BJ (cell line): ENCODE measurements around the gene DLG4. TPM values are rescaled to one million over a fixed set of nuclear protein-coding genes. Genes with fewer than 3 reads are reported as not detected.

Experiments
- CTCF ChIA-PET: fragments of 350-600 bp; formaldehyde crosslinking; extraction: SDS; loops from one replicate; lab custom pipeline; 2021; ENCODE audit warnings: antibody characterized with exemption, inconsistent platforms; lab: Yijun Ruan, JAX
- POLR2A ChIA-PET: fragments of 300-600 bp; sonication (Branson Sonifier 250); formaldehyde crosslinking; extraction: SDS; loops from one replicate; lab custom pipeline; 2021; ENCODE audit warnings: antibody characterized with exemption; lab: Charles Lee
- DNase-seq: peaks from one replicate; pipeline ENCODE4 v3.0.0-alpha.2; 2011; ENCODE audit warnings: low read depth
- H3K27me3 ChIP-seq: 2 replicates; pipeline ENCODE4 v1.6.0; 2011; ENCODE audit warnings: low read length; ENCODE audit not compliant: control insufficient read depth, insufficient read depth
- H3K36me3 ChIP-seq: 2 replicates; pipeline ENCODE4 v1.5.1; 2011; ENCODE audit warnings: low read length; ENCODE audit not compliant: control insufficient read depth, insufficient read depth
- H3K4me3 ChIP-seq: 2 replicates; pipeline ENCODE4 v1.5.1; 2011; ENCODE audit warnings: low read depth, mild to moderate bottlenecking, control low read depth, low read length
- CTCF ChIP-seq: IDR thresholded peaks from 2 replicates; pipeline ENCODE4 v1.5.1; 2011; ENCODE audit warnings: low read depth, mild to moderate bottlenecking, control low read depth, inconsistent platforms, low read length, moderate library complexity; ENCODE audit not compliant: insufficient read depth
- polyA minus RNA-seq: library from RNA; depleted of rRNA, polyadenylated mRNA; stranded (reverse); fragments of >200 nt; gene quantifications from 2 replicates; pipeline ENCODE4 v1.2.3, GENCODE V29; 2011; rRNA and poly(A)+ RNA removed
- polyA plus RNA-seq: library from polyadenylated mRNA; depleted of rRNA; stranded (reverse); fragments of >200 nt; gene quantifications from 2 replicates; pipeline ENCODE4 v1.2.3, GENCODE V29; 2011; rRNA removed

Gene DLG4
- polyA plus RNA-seq = 13.3 and 20.4 TPM in 2 replicates
- polyA minus RNA-seq = 12.5 and 14.0 TPM in 2 replicates

GRCh38 chr17:7219812-7220592 lies at the start of gene DLG4, which contains the start of gene ACADVL:
DLG4 (minus strand) TSS chr17:7219836.
ACADVL (plus strand) TSS chr17:7219938; CDS start chr17:7219985, 47 bp downstream.
- POLR2A ChIA-PET = interaction anchor here (0.6 to 1.3 kb wide), 2 partner anchors 18 to 31 kb away, joined by 3 to 4 read pairs; no protein-coding TSS in a partner anchor
- no peak for TF ChIP-seq CTCF

GRCh38 chr17:7266784-7267183 lies 47.1 kb upstream of the DLG4 start:
- Histone ChIP-seq H3K4me3 (no peak overlapping the region), H3K27me3 (no peaks in the 10 kb centered on the region), H3K36me3 (no peaks in the 10 kb centered on the region)
- no peak for TF ChIP-seq CTCF
- CTCF ChIA-PET = interaction anchor here (1.9 kb wide), 1 partner anchor 14 kb away, joined by 7 read pairs; the partner anchor contains the start of gene SLC2A4
- POLR2A ChIA-PET = no interaction called here
- DNase-seq = no peak

More at GRCh38 chr17:7219812-7220592, at the start of gene DLG4, which contains the start of gene ACADVL:
- Histone ChIP-seq H3K36me3 (peaks cover 27% of the 10 kb centered on the region), H3K27me3 (no peaks in the 10 kb centered on the region), H3K4me3 (peak within 1 kb of the TSS; percentile 84)
- DNase-seq = peak; percentile 37
- CTCF ChIA-PET = interaction anchor here (0.6 to 3.6 kb wide), 16 partner anchors 10 to 770 kb away, joined by 3 to 50 read pairs (median 4); partner anchors contain the start of gene NEURL4

- no peaks in the 10 kb centered on the region for H3K27me3 ChIP-seq
- DNase-seq = no peak
- no peak overlapping the region for H3K4me3 ChIP-seq
- CTCF ChIA-PET = interaction anchor here (0.6 kb wide), 1 partner anchor 1389 kb away, joined by 3 read pairs; no protein-coding TSS in a partner anchor
- POLR2A ChIA-PET = no interaction called here
- H3K36me3 ChIP-seq = peaks cover 1% of the 10 kb centered on the region; the same call in 1 of the 2 replicates
- no peak for TF ChIP-seq CTCF
Observed at GRCh38 chr17:7263801-7264078, 44.1 kb upstream of the DLG4 start.

GRCh38 chr17:7262935-7263800 lies 43.5 kb upstream of the DLG4 start:
- Histone ChIP-seq H3K27me3 (no peaks in the 10 kb centered on the region), H3K4me3 (no peak overlapping the region)
- POLR2A ChIA-PET = no interaction called here

More at GRCh38 chr17:7262935-7263800, 43.5 kb upstream of the DLG4 start:
- no peak for DNase-seq
- TF ChIP-seq CTCF = no peak
- CTCF ChIA-PET = interaction anchor here (0.7 kb wide), 1 partner anchor 1675 kb away, joined by 3 read pairs; no protein-coding TSS in a partner anchor
- H3K36me3 ChIP-seq = peaks cover 4% of the 10 kb centered on the region; the same call in 1 of the 2 replicates
